Measurements from ENCODE around the gene MYO1D.

Gene MYO1D

GRCh38 chr17:32609884-32610650, 266.9 kb downstream of the MYO1D start:
- DNase-seq = no peak

- DNase-seq = no peak
These were observed 267.8 kb downstream of the MYO1D start for GRCh38 chr17:32609085-32609484.

GRCh38 chr17:32608267-32608666, 268.7 kb downstream of the MYO1D start:
- no peak for DNase-seq

- DNase-seq = no peak
These were observed 272.0 kb downstream of the MYO1D start for GRCh38 chr17:32604966-32605365.

GRCh38 chr17:32602396-32602795, 274.5 kb downstream of the MYO1D start:
- DNase-seq = no peak

GRCh38 chr17:32601866-32602265, 275.1 kb downstream of the MYO1D start:
- DNase-seq = no peak

GRCh38 chr17:32596628-32597027, 280.3 kb downstream of the MYO1D start:
- DNase-seq = no peak

- DNase-seq = no peak
These were observed 280.7 kb downstream of the MYO1D start for GRCh38 chr17:32596206-32596605.

- DNase-seq = no peak
These were observed 283.9 kb downstream of the MYO1D start for GRCh38 chr17:32593003-32593402.

- DNase-seq = no peak
These were observed 285.5 kb downstream of the MYO1D start for GRCh38 chr17:32591405-32591804.

- DNase-seq = no peak
These were observed 285.9 kb downstream of the MYO1D start for GRCh38 chr17:32590974-32591373.

- no peak for DNase-seq
These were observed 287.9 kb downstream of the MYO1D start for GRCh38 chr17:32588982-32589381.

GRCh38 chr17:32588135-32588534, 288.8 kb downstream of the MYO1D start:
- no peak for DNase-seq

- DNase-seq = no peak
These were observed 290.3 kb downstream of the MYO1D start for GRCh38 chr17:32586666-32587065.

GRCh38 chr17:32584792-32585191, 292.1 kb downstream of the MYO1D start:
- no peak for DNase-seq

- DNase-seq = no peak
These were observed 293.9 kb downstream of the MYO1D start for GRCh38 chr17:32583053-32583452.

GRCh38 chr17:32575852-32576251, 301.1 kb downstream of the MYO1D start:
- no peak for DNase-seq

GRCh38 chr17:32570081-32570396, 306.9 kb downstream of the MYO1D start:
- DNase-seq = peak; percentile 26

GRCh38 chr17:32569171-32570080, 307.5 kb downstream of the MYO1D start:
- DNase-seq = peak; percentile 88

- peak; percentile 38 for DNase-seq
These were observed 308.2 kb downstream of the MYO1D start for GRCh38 chr17:32568705-32569104.

- DNase-seq = peak; percentile 45
These were observed 309.4 kb downstream of the MYO1D start for GRCh38 chr17:32567511-32567910.

GRCh38 chr17:32567086-32567485, 309.8 kb downstream of the MYO1D start:
- no peak for DNase-seq

- peak; percentile 43 for DNase-seq
These were observed 310.6 kb downstream of the MYO1D start for GRCh38 chr17:32566303-32566702.

- peak; percentile 20 for DNase-seq
These were observed 311.5 kb downstream of the MYO1D start for GRCh38 chr17:32565401-32565800.
